ENCODE measurements around the gene ACTC1.

DNA sequence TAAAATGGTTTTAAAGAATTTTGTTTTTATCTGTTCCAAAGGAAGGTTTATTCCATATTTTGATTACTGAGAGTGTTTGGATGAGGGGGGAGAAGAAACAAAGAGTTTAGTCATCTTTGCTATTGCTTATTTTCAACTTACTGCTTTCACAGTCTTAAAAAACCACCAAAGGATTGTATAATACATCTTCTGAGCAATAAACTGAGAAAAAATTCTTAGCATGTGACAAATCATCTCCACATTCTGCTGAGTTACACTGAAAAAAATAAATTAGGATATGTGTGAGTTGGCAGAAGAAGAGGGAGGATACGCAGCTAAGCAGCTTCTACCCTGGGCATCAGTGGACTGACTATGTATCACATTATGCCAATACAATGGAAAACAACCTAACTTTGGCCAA lies 23.2 kb upstream of the ACTC1 start:
- TF ChIP-seq TAF1 (IDR thresholded peaks at IDR 0.05; ENCODE audit: borderline replicate concordance, low read depth, low read length), result no peak
- no peak for TF ChIP-seq POLR2A (IDR thresholded peaks at IDR 0.05; ENCODE audit: low read depth, low read length)
